HG02973 (cell line): ENCODE results near the gene TP53RK.

ENCODE experiments used
- ATAC-seq: cut with Tn5 transposase; IDR thresholded peaks from one replicate; pipeline ENCODE4 v1.9.1; 2021; ENCODE audit warnings: moderate library complexity; ENCODE audit not compliant: unreplicated experiment

TP53RK gene

GRCh38 chr20:46640536-46641311 lies 48.5 kb downstream of the TP53RK start:
- no peak for ATAC-seq

- no peak for ATAC-seq
These were observed 49.2 kb downstream of the TP53RK start for GRCh38 chr20:46640044-46640443.

GRCh38 chr20:46639587-46639986 lies 49.7 kb downstream of the TP53RK start:
- no peak for ATAC-seq

GRCh38 chr20:46638898-46639274 lies 50.4 kb downstream of the TP53RK start:
- ATAC-seq = no peak

GRCh38 chr20:46638134-46638897 lies 50.9 kb downstream of the TP53RK start:
- no peak for ATAC-seq

- ATAC-seq = no peak
These were observed 51.7 kb downstream of the TP53RK start for GRCh38 chr20:46637427-46638133.

- no peak for ATAC-seq
These were observed 52.2 kb downstream of the TP53RK start for GRCh38 chr20:46637020-46637419.

- ATAC-seq = no peak
These were observed 52.7 kb downstream of the TP53RK start for GRCh38 chr20:46636514-46636913.

- ATAC-seq = no peak
These were observed 53.6 kb downstream of the TP53RK start for GRCh38 chr20:46635514-46636136.

GRCh38 chr20:46634528-46634927 lies 54.7 kb downstream of the TP53RK start:
- ATAC-seq = no peak
